Measurements from ENCODE around the gene PON2. TPM values are rescaled to one million over a fixed set of nuclear protein-coding genes. Genes with fewer than 3 reads are reported as not detected.

PON2 gene
- total RNA-seq, 4 donors from 2014 or later, result 53.9 to 110 (median 58.2) TPM

DNA sequence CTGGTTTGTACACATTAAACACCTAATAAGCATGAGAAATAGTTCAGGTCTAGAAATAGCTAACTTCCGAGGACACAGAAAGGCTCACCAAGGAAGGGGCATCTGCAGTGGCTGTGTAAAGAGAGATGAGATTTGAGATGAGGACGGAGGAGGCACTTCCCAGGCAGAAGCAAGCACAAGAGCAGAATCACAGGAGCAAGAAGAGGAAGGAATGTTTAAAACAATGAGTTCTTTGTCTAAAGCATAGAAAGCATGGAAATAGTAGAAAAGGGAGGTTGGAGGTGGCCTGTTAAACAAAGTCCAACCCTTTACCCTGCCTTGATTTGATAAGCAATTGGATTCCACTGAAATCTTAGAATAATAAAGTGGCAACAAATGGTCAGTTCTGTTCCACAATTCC lies 27.1 kb downstream of the PON2 start:
- Histone ChIP-seq H3K9me3 (no peaks in the 10 kb centered on the region), H3K4me3 (no peak overlapping the region), H3K4me1 (no peaks in the 10 kb centered on the region), H3K27me3 (no peaks in the 10 kb centered on the region), H3K36me3 (peaks cover 0 to 74% of the 10 kb centered on the region in 2 donors), H3K27ac (no peak overlapping the region)
- WGBS, 2 donors (ENCODE audit: low coverage in 1 of 2), result 79 to 83% methylated on average over 2 of the region's 2 CpGs
- no peak for ATAC-seq
- TF ChIP-seq POLR2AphosphoS5 (IDR thresholded peaks at IDR 0.05), result no peak
- no peak for TF ChIP-seq EP300 (IDR thresholded peaks at IDR 0.05)
- no peak for TF ChIP-seq CTCF (IDR thresholded peaks at IDR 0.05)
- TF ChIP-seq POLR2A (IDR thresholded peaks at IDR 0.05), result no peak

- H3K36me3 ChIP-seq, result peaks cover 0 to 60% of the 10 kb centered on the region in 2 donors
- no peak overlapping the region for H3K4me3 ChIP-seq
These were observed 29.0 kb downstream of the PON2 start for GRCh38 chr7:95405800-95406199.

GRCh38 chr7:95405208-95405607 lies 29.6 kb downstream of the PON2 start:
- TF ChIP-seq POLR2AphosphoS5 (IDR thresholded peaks at IDR 0.05) (no peak), CTCF (IDR thresholded peaks at IDR 0.05) (no peak), EP300 (IDR thresholded peaks at IDR 0.05) (no peak), POLR2A (IDR thresholded peaks at IDR 0.05) (no peak)
- H3K27me3 ChIP-seq, result no peaks in the 10 kb centered on the region
- WGBS, 2 donors (ENCODE audit: low coverage in 1 of 2), result 93 to 95% methylated on average over 2 to 3 of the region's 3 CpGs
- no peaks in the 10 kb centered on the region for H3K4me1 ChIP-seq
- ATAC-seq, result no peak
- no peak overlapping the region for H3K4me3 ChIP-seq
- no peaks in the 10 kb centered on the region for H3K9me3 ChIP-seq
- no peak overlapping the region for H3K27ac ChIP-seq
- H3K36me3 ChIP-seq, result peaks cover 0 to 54% of the 10 kb centered on the region in 2 donors

More at GRCh38 chr7:95405800-95406199, 29.0 kb downstream of the PON2 start:
- no peak overlapping the region for H3K27ac ChIP-seq
- WGBS, 2 donors (ENCODE audit: low coverage in 1 of 2), result 84 to 96% methylated on average over 6 of the region's 6 CpGs
- no peak for ATAC-seq
- no peaks in the 10 kb centered on the region for H3K27me3 ChIP-seq
- H3K4me1 ChIP-seq, result no peaks in the 10 kb centered on the region
- no peaks in the 10 kb centered on the region for H3K9me3 ChIP-seq
- TF ChIP-seq POLR2AphosphoS5 (IDR thresholded peaks at IDR 0.05) (no peak), EP300 (IDR thresholded peaks at IDR 0.05) (no peak), CTCF (IDR thresholded peaks at IDR 0.05) (no peak), POLR2A (IDR thresholded peaks at IDR 0.05) (no peak)

- H3K27ac ChIP-seq, result no peak overlapping the region
- no peaks in the 10 kb centered on the region for H3K27me3 ChIP-seq
- 21 to 42% methylated on average over 4 of the region's 4 CpGs for WGBS, 2 donors (ENCODE audit: low coverage in 1 of 2)
- H3K9me3 ChIP-seq, result no peaks in the 10 kb centered on the region
- H3K36me3 ChIP-seq, result peaks cover 0 to 46% of the 10 kb centered on the region in 2 donors
- no peak for TF ChIP-seq EP300 (IDR thresholded peaks at IDR 0.05)
- H3K4me3 ChIP-seq, result no peak overlapping the region
- H3K4me1 ChIP-seq, result no peaks in the 10 kb centered on the region
- no peak for ATAC-seq
These were observed 30.4 kb downstream of the PON2 start for GRCh38 chr7:95404316-95404865.

DNA sequence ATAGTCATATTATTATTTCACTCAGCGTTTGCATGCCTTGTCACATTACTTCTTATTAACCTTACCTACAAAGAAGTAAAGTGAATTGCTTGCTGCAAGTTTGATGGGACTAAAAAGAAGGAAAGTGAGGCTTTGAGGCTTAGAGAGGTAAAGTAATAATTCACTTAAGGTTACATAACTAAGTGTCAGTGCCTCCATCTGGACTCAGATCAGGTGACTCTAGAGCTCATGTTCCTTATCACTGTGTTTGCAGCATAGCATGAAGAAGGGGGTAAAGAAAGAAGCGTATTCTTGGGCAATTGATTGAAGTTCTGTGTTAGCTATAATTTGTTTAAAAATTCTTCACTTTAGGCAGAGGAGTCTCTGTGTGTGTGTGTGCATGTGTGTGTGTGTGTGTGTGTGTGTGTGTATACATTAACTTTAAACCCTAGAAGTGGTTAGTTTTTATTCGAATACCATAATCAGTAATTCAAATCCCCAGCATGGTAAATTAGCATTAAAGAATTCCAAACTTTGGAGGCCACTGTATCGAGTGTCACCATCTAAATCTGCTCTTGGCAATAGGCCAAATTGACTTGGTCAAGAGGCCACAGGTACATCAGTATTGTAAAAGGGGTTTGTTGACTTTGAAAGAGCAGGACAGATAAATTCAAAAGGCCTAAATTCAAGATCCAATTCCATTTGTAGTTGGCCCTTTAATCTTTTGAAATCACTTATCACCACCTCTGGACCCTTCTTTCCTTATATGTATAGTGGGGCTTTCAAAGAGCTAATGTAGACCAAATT lies 36.5 kb downstream of the PON2 start:
- TF ChIP-seq EP300 (IDR thresholded peaks at IDR 0.05) (no peak), CTCF (IDR thresholded peaks at IDR 0.05) (no peak), POLR2AphosphoS5 (IDR thresholded peaks at IDR 0.05) (no peak), POLR2A (IDR thresholded peaks at IDR 0.05) (no peak)
- Histone ChIP-seq H3K4me1 (peaks cover 0 to 12% (median 3%) of the 10 kb centered on the region in 3 donors), H3K27me3 (peaks cover 31% of the 10 kb centered on the region), H3K4me3 (no peak overlapping the region), H3K9me3 (no peaks in the 10 kb centered on the region), H3K36me3 (no peaks in the 10 kb centered on the region), H3K27ac (no peak overlapping the region)
- ATAC-seq, result no peak
- 72 to 79% methylated on average over 4 of the region's 4 CpGs for WGBS, 2 donors (ENCODE audit: low coverage in 1 of 2)
